GM12878 (cell line): ENCODE data around the gene SORT1. TPM values are rescaled to one million over a fixed set of nuclear protein-coding genes. Genes with fewer than 3 reads are reported as not detected.

Experiments used
- ATAC-seq: fragments of 200-7000 bp; cut with Tn5 transposase; 3 replicates; pipeline ENCODE4 v1.9.1; 2020; ENCODE audit warnings: mild to moderate bottlenecking, moderate library complexity
- BruUV-seq: library from RNA; stranded (reverse); fragments of 400-500 nt; replicated peaks from 2 replicates; lab custom pipeline; 2021; lab: Mats Ljungman, UMichigan
- CTCF ChIA-PET: fragments of 300-600 bp; sonication (Branson Sonifier 250); formaldehyde crosslinking; extraction: SDS; loops from one replicate; lab custom pipeline; 2021; ENCODE audit warnings: inconsistent platforms; lab: Yijun Ruan, JAX
- POLR2A ChIA-PET: fragments of 350-600 bp; formaldehyde crosslinking; extraction: SDS; loops from one replicate; lab custom pipeline; 2021; ENCODE audit warnings: inconsistent platforms; lab: Charles Lee
- RAD21 ChIA-PET: fragments of 300-600 bp; sonication (Branson Sonifier 250); formaldehyde crosslinking; loops from one replicate; lab custom pipeline; 2023; ENCODE audit warnings: antibody characterized with exemption; ENCODE audit not compliant: unreplicated experiment; lab: Charles Lee
- SMC1A ChIA-PET: fragments of 300-600 bp; sonication (Branson Sonifier 250); formaldehyde crosslinking; loops from one replicate; lab custom pipeline; 2023; ENCODE audit not compliant: unreplicated experiment, uncharacterized antibody; lab: Charles Lee
- DNase-seq: peaks from one replicate; pipeline ENCODE4 v3.0.0-alpha.2; 2011; ENCODE audit warnings: low read depth, low spot score
- FAIRE-seq: peaks from 3 replicates; lab custom pipeline; 2011; peaks lifted over from hg19 to GRCh38; lab: Jason Lieb, UNC
- H2AFZ ChIP-seq: 2 replicates; pipeline ENCODE4 v1.6.0; 2011; ENCODE audit warnings: low read depth, low read length, control low read depth; ENCODE audit not compliant: control insufficient read depth
- H3K27ac ChIP-seq: 2 replicates; pipeline ENCODE4 v1.5.1; 2011; ENCODE audit warnings: control low read depth; ENCODE audit not compliant: control insufficient read depth, insufficient read depth
- H3K27me3 ChIP-seq, 2 experiments: replicated peaks in 1 of 2; 2 replicates each; pipeline versions ENCODE4 v1.6.0 to v1.6.1; 2011; ENCODE audit warnings: low read length in 1 of 2; ENCODE audit not compliant: control insufficient read depth in 2 of 2, insufficient read depth in 2 of 2
- H3K36me3 ChIP-seq, 2 experiments: 2 replicates each; pipeline ENCODE4 v1.5.1; 2011; ENCODE audit warnings: low read length in 1 of 2; ENCODE audit not compliant: control insufficient read depth in 2 of 2, insufficient read depth in 2 of 2
- H3K4me1 ChIP-seq: 2 replicates; pipeline ENCODE4 v1.6.1; 2011; ENCODE audit warnings: mild to moderate bottlenecking, low read length, moderate library complexity, mixed read lengths; ENCODE audit not compliant: control insufficient read depth, insufficient read depth
- H3K4me2 ChIP-seq: 2 replicates; pipeline ENCODE4 v1.6.0; 2011; ENCODE audit warnings: control low read depth; ENCODE audit not compliant: control insufficient read depth, insufficient read depth
- H3K4me3 ChIP-seq: fragments of 200-600 bp; sonication (generic); 2 replicates; pipeline ENCODE4 v1.5.1; 2016
- H3K79me2 ChIP-seq: 2 replicates; pipeline ENCODE4 v1.6.0; 2011; ENCODE audit warnings: low read length; ENCODE audit not compliant: control insufficient read depth, insufficient read depth
- H3K9ac ChIP-seq: 2 replicates; pipeline ENCODE4 v1.8.0; 2011; ENCODE audit warnings: low read length, control low read depth, mixed read lengths; ENCODE audit not compliant: control insufficient read depth, insufficient read depth
- H3K9me3 ChIP-seq: replicated peaks from 3 replicates; pipeline ENCODE4 v1.5.1; 2011; ENCODE audit warnings: mild to moderate bottlenecking, low read length; ENCODE audit not compliant: control insufficient read depth, insufficient read depth
- H4K20me1 ChIP-seq: 2 replicates; pipeline ENCODE4 v1.6.0; 2011; ENCODE audit not compliant: control insufficient read depth, insufficient read depth
- ATF3 ChIP-seq: IDR thresholded peaks from 2 replicates; pipeline ENCODE4 v1.6.1; 2011; ENCODE audit warnings: low read depth, mild to moderate bottlenecking, low read length, moderate library complexity, borderline replicate concordance; ENCODE audit errors: extremely low read depth
- CBX3 ChIP-seq: fragments of 200-600 bp; sonication (generic); IDR thresholded peaks from 2 replicates; pipeline ENCODE4 v1.6.1; 2016; ENCODE audit warnings: low read depth, borderline replicate concordance
- CHD2 ChIP-seq: IDR thresholded peaks from 2 replicates; pipeline ENCODE4 v1.6.1; 2011; ENCODE audit warnings: low read depth, low read length, improper control_type of control experiment, borderline replicate concordance
- FOXM1 ChIP-seq: IDR thresholded peaks from 2 replicates; pipeline ENCODE4 v1.6.1; 2012; ENCODE audit warnings: low read depth, mild to moderate bottlenecking, inconsistent platforms, low read length, moderate library complexity
- HDAC2 ChIP-seq: fragments of 200-600 bp; sonication (generic); IDR thresholded peaks from 2 replicates; pipeline ENCODE4 v1.6.1; 2017
- MEF2B ChIP-seq: fragments of 450-650 bp; IDR thresholded peaks from 2 replicates; pipeline ENCODE4 v1.6.1; 2018; ENCODE audit warnings: mild to moderate bottlenecking, moderate library complexity; ENCODE audit not compliant: partially characterized antibody, poor library complexity, severe bottlenecking
- PKNOX1 ChIP-seq: fragments of 450-650 bp; IDR thresholded peaks from 2 replicates; pipeline ENCODE4 v1.6.1; 2016; ENCODE audit warnings: mild to moderate bottlenecking
- RCOR1 ChIP-seq: conservative IDR thresholded peaks from 2 replicates; pipeline ENCODE4 v1.6.1; 2012; ENCODE audit warnings: low read depth, low read length, improper control_type of control experiment
- ZNF687 ChIP-seq: fragments of 450-650 bp; IDR thresholded peaks from 2 replicates; pipeline ENCODE4 v1.6.1; 2017; ENCODE audit warnings: mild to moderate bottlenecking, moderate library complexity
- ZSCAN29 ChIP-seq: fragments of 450-650 bp; IDR thresholded peaks from 2 replicates; pipeline ENCODE4 v1.6.1; 2017; ENCODE audit warnings: mild to moderate bottlenecking, moderate library complexity
- WGBS: methylation state at CpG from one replicate; pipeline ENCODE4 v1.1.6; 2016; ENCODE audit warnings: low lambda C conversion rate; ENCODE audit not compliant: insufficient replicate concordance, insufficient coverage; ENCODE audit errors: missing lambda C conversion rate; 5-methylcytosine and 5-hydroxymethylcytosine counted together
- in situ Hi-C: fragments of 300-500 bp; cut with MboI; formaldehyde crosslinking; loops from 9 replicates; pipeline ENCODE4 v1.14.3; 2018; ENCODE audit warnings: mixed read lengths
- intact Hi-C: fragments of 100-400 bp; cut with micrococcal nuclease; formaldehyde crosslinking; loops from one replicate; pipeline ENCODE4 v1.14.2; 2022; ENCODE audit not compliant: unreplicated experiment
- polyA plus RNA-seq, 11 experiments: library from polyadenylated mRNA; depleted of rRNA in 4 of 11; unstranded in 6 of 11; stranded (reverse) in 5 of 11; fragments of >200 nt; fragmentation: Nextera tagmentation in 4 of 11; fragmentation: Illumina TruSeq in 1 of 11; extraction: Ambion mirVana in 4 of 11; extraction: Trizol in 1 of 11; gene quantifications; 1 replicate in 1 of 11; 2 replicates in 10 of 11; pipeline versions ENCODE4 v1.2.1 to v1.2.3, GENCODE V29; 2011 to 2016; ENCODE audit warnings: inconsistent platforms in 2 of 11, missing spikeins in 2 of 11, low read depth in 1 of 11
- total RNA-seq, 4 experiments: library from RNA; depleted of rRNA in 3 of 4; stranded (reverse); fragments of >200 nt in 3 of 4; fragmentation: Illumina TruSeq in 1 of 4; extraction: Trizol in 1 of 4; gene quantifications; 2 replicates each; pipeline versions ENCODE4 v1.2.1 to v1.2.3, GENCODE V29; 2013 to 2021

Gene SORT1
- total and polyA plus RNA-seq, 10 of the 15 experiments (the other 5 are each of a cell fraction or from before 2014, with no cell fraction given): 0.06 to 1.9 (median 0.33) TPM; not detected in 1

GRCh38 chr1:109347511-109347910 lies 50.2 kb downstream of the SORT1 start (continued):
- TF ChIP-seq MEF2B (no peak), ZNF687 (no peak), FOXM1 (no peak), PKNOX1 (no peak)

- no peak overlapping the region for H3K4me2 ChIP-seq
- H3K27ac ChIP-seq: no peak overlapping the region
- H2AFZ ChIP-seq: no peak overlapping the region
- ChIA-PET POLR2A (no interaction called here), CTCF (interaction anchor here (1.2 kb wide), 1 partner anchor 58 kb away, joined by 4 read pairs; no protein-coding TSS in a partner anchor)
- no peak for ATAC-seq
- H3K9me3 ChIP-seq: no peaks in the 10 kb centered on the region
- TF ChIP-seq CBX3 (no peak), CHD2 (no peak), ZSCAN29 (no peak), ATF3 (no peak), RCOR1 (no peak), HDAC2 (no peak)
- TF ChIP-seq, all 136 proteins: peak for 0
- Histone ChIP-seq H3K36me3 (no peaks in the 10 kb centered on the region), H3K9ac (no peak overlapping the region), H4K20me1 (no peaks in the 10 kb centered on the region), H3K27me3 (no peaks in the 10 kb centered on the region), H3K4me3 (no peak overlapping the region), H3K4me1 (no peaks in the 10 kb centered on the region), H3K79me2 (no peaks in the 10 kb centered on the region)
- DNase-seq: no peak
- no TSS peak for BruUV-seq
- WGBS: 31% methylated on average over 9 of the region's 9 CpGs
- intact Hi-C loops: no loop called here
- ChIA-PET RAD21 (no interaction called here), SMC1A (interaction anchor here (0.9 kb wide), 1 partner anchor 13 kb away, joined by 3 read pairs; no protein-coding TSS in a partner anchor)
- in situ Hi-C loops: no loop called here
- no peak for FAIRE-seq
These were observed 55.5 kb downstream of the SORT1 start for GRCh38 chr1:109341944-109342930.
